Caco-2 (cell line): ENCODE data around the gene HTR6. TPM values are rescaled to one million over a fixed set of nuclear protein-coding genes. Genes with fewer than 3 reads are reported as not detected.

Experiments
- BruUV-seq: library from RNA; stranded (reverse); fragments of 400-500 nt; replicated peaks from 2 replicates; lab custom pipeline; 2021; lab: Mats Ljungman, UMichigan
- CTCF ChIA-PET: fragments of 300-600 bp; sonication (Branson Sonifier 250); formaldehyde crosslinking; loops from one replicate; lab custom pipeline; 2022; ENCODE audit warnings: antibody characterized with exemption; lab: Charles Lee
- POLR2A ChIA-PET: fragments of 300-600 bp; sonication (Branson Sonifier 250); formaldehyde crosslinking; loops from one replicate; lab custom pipeline; 2022; ENCODE audit warnings: antibody characterized with exemption; lab: Charles Lee
- DNase-seq, 2 experiments: peaks; one replicate each; pipeline versions ENCODE4 v3.0.0 to v3.0.0-alpha.2; 2020 to 2022
- H3K27me3 ChIP-seq: replicated peaks from 2 replicates; pipeline ENCODE4 v1.6.0; 2011; ENCODE audit warnings: low read length; ENCODE audit not compliant: control insufficient read depth, insufficient read depth
- H3K36me3 ChIP-seq: 2 replicates; pipeline ENCODE4 v1.5.1; 2011; ENCODE audit warnings: low read length; ENCODE audit not compliant: control insufficient read depth, insufficient read depth
- H3K4me1 ChIP-seq: fragments of 250-450 bp; sonication (Bioruptor Pico); 2 replicates; pipeline ENCODE4 v1.5.1; 2020; ENCODE audit warnings: mild to moderate bottlenecking
- H3K4me3 ChIP-seq: 2 replicates; pipeline ENCODE4 v1.5.1; 2011; ENCODE audit warnings: low read depth, mild to moderate bottlenecking, control low read depth, low read length
- H3K9me3 ChIP-seq: fragments of 250-450 bp; sonication (Bioruptor Pico); 2 replicates; pipeline ENCODE4 v1.5.1; 2020; ENCODE audit warnings: mild to moderate bottlenecking, moderate library complexity
- H3K27ac Mint-ChIP-seq: one replicate; pipeline ENCODE4 v1.8.0; 2022; ENCODE audit warnings: mixed read lengths; ENCODE audit not compliant: unreplicated experiment
- H3K27me3 Mint-ChIP-seq: one replicate; pipeline ENCODE4 v1.8.0; 2022; ENCODE audit warnings: mixed read lengths; ENCODE audit not compliant: insufficient read depth, unreplicated experiment
- H3K36me3 Mint-ChIP-seq: one replicate; pipeline ENCODE4 v1.8.0; 2022; ENCODE audit warnings: mild to moderate bottlenecking, mixed read lengths; ENCODE audit not compliant: insufficient read depth, unreplicated experiment
- H3K4me1 Mint-ChIP-seq: one replicate; pipeline ENCODE4 v1.8.0; 2022; ENCODE audit warnings: low read depth, mixed read lengths; ENCODE audit not compliant: unreplicated experiment
- H3K4me3 Mint-ChIP-seq: one replicate; pipeline ENCODE4 v1.8.0; 2022; ENCODE audit warnings: mild to moderate bottlenecking, moderate library complexity, mixed read lengths; ENCODE audit not compliant: unreplicated experiment
- H3K9me3 Mint-ChIP-seq: one replicate; pipeline ENCODE4 v1.8.0; 2022; ENCODE audit warnings: mixed read lengths; ENCODE audit not compliant: unreplicated experiment
- intact Hi-C: fragments of 100-400 bp; cut with micrococcal nuclease; formaldehyde crosslinking; loops from one replicate; pipeline ENCODE4 v1.10.0; 2022; ENCODE audit not compliant: unreplicated experiment
- total RNA-seq: library from RNA; stranded (reverse); gene quantifications from 2 replicates; pipeline ENCODE4 v1.2.3, GENCODE V29; 2022
- TF ChIP-seq, protein P1 (sequence below), 2 experiments: fragments of 200-600 bp in 1 of 2; IDR thresholded peaks; 1 replicate in 1 of 2; 2 replicates in 1 of 2; pipeline versions ENCODE4 v1.5.1 to v1.8.0; 2011 to 2022; ENCODE audit warnings: antibody characterized with exemption in 1 of 2, control low read depth in 1 of 2, inconsistent platforms in 1 of 2, low read depth in 1 of 2, low read length in 1 of 2, mild to moderate bottlenecking in 1 of 2, moderate library complexity in 1 of 2; ENCODE audit not compliant: insufficient read depth in 1 of 2, severe bottlenecking in 1 of 2, unreplicated experiment in 1 of 2

The HTR6 gene
- total RNA-seq, 1 experiment from 2014 or later = not detected

DNA sequence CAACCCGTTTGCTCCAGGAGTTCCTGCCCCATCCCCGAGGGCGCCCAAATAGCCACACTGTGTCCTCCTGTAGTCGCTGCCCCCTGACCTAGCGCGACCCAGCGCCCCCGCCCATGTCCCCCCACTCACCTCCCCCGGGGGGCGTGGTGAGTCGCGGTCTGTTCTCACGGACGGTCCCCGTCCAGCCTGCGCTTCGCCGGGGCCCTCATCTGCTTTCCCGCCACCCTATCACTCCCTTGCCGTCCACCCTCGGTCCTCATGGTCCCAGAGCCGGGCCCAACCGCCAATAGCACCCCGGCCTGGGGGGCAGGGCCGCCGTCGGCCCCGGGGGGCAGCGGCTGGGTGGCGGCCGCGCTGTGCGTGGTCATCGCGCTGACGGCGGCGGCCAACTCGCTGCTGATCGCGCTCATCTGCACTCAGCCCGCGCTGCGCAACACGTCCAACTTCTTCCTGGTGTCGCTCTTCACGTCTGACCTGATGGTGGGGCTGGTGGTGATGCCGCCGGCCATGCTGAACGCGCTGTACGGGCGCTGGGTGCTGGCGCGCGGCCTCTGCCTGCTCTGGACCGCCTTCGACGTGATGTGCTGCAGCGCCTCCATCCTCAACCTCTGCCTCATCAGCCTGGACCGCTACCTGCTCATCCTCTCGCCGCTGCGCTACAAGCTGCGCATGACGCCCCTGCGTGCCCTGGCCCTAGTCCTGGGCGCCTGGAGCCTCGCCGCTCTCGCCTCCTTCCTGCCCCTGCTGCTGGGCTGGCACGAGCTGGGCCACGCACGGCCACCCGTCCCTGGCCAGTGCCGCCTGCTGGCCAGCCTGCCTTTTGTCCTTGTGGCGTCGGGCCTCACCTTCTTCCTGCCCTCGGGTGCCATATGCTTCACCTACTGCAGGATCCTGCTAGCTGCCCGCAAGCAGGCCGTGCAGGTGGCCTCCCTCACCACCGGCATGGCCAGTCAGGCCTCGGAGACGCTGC, 1.1 kb downstream of the HTR6 start:
- H3K4me1 Mint-ChIP-seq = no peaks in the 10 kb centered on the region
- H3K27ac Mint-ChIP-seq = no peak overlapping the region
- ChIA-PET CTCF (no interaction called here), POLR2A (no interaction called here)
- Histone ChIP-seq H3K36me3 (no peaks in the 10 kb centered on the region), H3K4me3 (no peak overlapping the region), H3K9me3 (no peaks in the 10 kb centered on the region), H3K27me3 (no peaks in the 10 kb centered on the region; the same call in 1 of the 2 replicates), H3K4me1 (no peaks in the 10 kb centered on the region)
- H3K27me3 Mint-ChIP-seq = peaks cover 20% of the 10 kb centered on the region
- BruUV-seq = no TSS peak
- H3K36me3 Mint-ChIP-seq = peaks cover 4% of the 10 kb centered on the region
- DNase-seq = no peak
- intact Hi-C loops = no loop called here
- peak overlapping the region; percentile 74 for H3K4me3 Mint-ChIP-seq
- H3K9me3 Mint-ChIP-seq = no peaks in the 10 kb centered on the region
- TF ChIP-seq, protein P1, sequence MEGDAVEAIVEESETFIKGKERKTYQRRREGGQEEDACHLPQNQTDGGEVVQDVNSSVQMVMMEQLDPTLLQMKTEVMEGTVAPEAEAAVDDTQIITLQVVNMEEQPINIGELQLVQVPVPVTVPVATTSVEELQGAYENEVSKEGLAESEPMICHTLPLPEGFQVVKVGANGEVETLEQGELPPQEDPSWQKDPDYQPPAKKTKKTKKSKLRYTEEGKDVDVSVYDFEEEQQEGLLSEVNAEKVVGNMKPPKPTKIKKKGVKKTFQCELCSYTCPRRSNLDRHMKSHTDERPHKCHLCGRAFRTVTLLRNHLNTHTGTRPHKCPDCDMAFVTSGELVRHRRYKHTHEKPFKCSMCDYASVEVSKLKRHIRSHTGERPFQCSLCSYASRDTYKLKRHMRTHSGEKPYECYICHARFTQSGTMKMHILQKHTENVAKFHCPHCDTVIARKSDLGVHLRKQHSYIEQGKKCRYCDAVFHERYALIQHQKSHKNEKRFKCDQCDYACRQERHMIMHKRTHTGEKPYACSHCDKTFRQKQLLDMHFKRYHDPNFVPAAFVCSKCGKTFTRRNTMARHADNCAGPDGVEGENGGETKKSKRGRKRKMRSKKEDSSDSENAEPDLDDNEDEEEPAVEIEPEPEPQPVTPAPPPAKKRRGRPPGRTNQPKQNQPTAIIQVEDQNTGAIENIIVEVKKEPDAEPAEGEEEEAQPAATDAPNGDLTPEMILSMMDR (IDR thresholded peaks at IDR 0.05; ENCODE audit: insufficient read depth in 1 of 2, low read depth in 1 of 2, low read length in 1 of 2, severe bottlenecking in 1 of 2, unreplicated experiment in 1 of 2) = no peak

DNA sequence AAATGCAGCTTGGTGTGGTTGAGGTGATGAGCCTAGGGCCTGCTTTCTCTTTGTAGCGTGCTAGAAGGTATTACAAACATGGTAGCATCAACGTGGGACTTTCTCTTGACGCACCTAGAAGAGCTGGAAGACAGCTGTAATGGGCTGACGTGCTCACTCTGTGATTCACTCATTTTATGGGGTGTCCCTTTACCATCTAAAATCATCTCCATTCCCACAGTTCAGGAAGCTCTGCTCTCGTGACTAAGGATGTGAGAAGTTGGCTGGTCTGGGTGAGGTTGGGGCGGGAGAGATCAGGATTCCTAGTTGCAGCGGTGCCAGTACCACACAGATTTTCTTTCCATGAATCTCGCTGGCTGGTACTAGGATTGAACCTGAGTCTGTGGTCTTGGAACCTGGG, 4.2 kb downstream of the HTR6 start:
- ChIA-PET CTCF (interaction anchor here (1.0 kb wide), 1 partner anchor 18 kb away, joined by 3 read pairs; no protein-coding TSS in a partner anchor), POLR2A (no interaction called here)
- Histone ChIP-seq H3K4me1 (no peaks in the 10 kb centered on the region), H3K36me3 (no peaks in the 10 kb centered on the region), H3K4me3 (no peak overlapping the region), H3K27me3 (no peaks in the 10 kb centered on the region), H3K9me3 (no peaks in the 10 kb centered on the region)
- BruUV-seq = no TSS peak
- intact Hi-C loops = no loop called here
- H3K36me3 Mint-ChIP-seq = peaks cover 4% of the 10 kb centered on the region
- TF ChIP-seq, protein P1 (IDR thresholded peaks at IDR 0.05; ENCODE audit: insufficient read depth in 1 of 2, low read depth in 1 of 2, low read length in 1 of 2, severe bottlenecking in 1 of 2, unreplicated experiment in 1 of 2) = no peak
- no peak for DNase-seq
- H3K27ac Mint-ChIP-seq = no peak overlapping the region
- H3K27me3 Mint-ChIP-seq = peaks cover 20% of the 10 kb centered on the region
- no peaks in the 10 kb centered on the region for H3K9me3 Mint-ChIP-seq
- H3K4me1 Mint-ChIP-seq = no peaks in the 10 kb centered on the region
- H3K4me3 Mint-ChIP-seq = no peak overlapping the region

GRCh38 chr1:19670787-19671186, 6.1 kb downstream of the HTR6 start:
- TF ChIP-seq, protein P1 (IDR thresholded peaks at IDR 0.05; ENCODE audit: insufficient read depth in 1 of 2, low read depth in 1 of 2, low read length in 1 of 2, severe bottlenecking in 1 of 2, unreplicated experiment in 1 of 2) = no peak
- Histone ChIP-seq H3K9me3 (no peaks in the 10 kb centered on the region), H3K4me1 (no peaks in the 10 kb centered on the region), H3K36me3 (no peaks in the 10 kb centered on the region), H3K4me3 (no peak overlapping the region), H3K27me3 (no peaks in the 10 kb centered on the region)
- H3K4me3 Mint-ChIP-seq = no peak overlapping the region
- H3K27ac Mint-ChIP-seq = no peak overlapping the region
- peaks cover 4% of the 10 kb centered on the region for H3K36me3 Mint-ChIP-seq
- no peak for DNase-seq
- CTCF ChIA-PET = no interaction called here
- no peaks in the 10 kb centered on the region for H3K4me1 Mint-ChIP-seq
- POLR2A ChIA-PET = no interaction called here
- no peaks in the 10 kb centered on the region for H3K9me3 Mint-ChIP-seq
- no TSS peak for BruUV-seq
- intact Hi-C loops = no loop called here
- peaks cover 17% of the 10 kb centered on the region for H3K27me3 Mint-ChIP-seq
